K562 (cell line): ENCODE results near the gene EHBP1. TPM values are rescaled to one million over a fixed set of nuclear protein-coding genes. Genes with fewer than 3 reads are reported as not detected.

ENCODE experiments used
- ATAC-seq: fragments of 200-7000 bp; cut with Tn5 transposase; 3 replicates; pipeline ENCODE4 v1.9.1; 2020; ENCODE audit warnings: moderate library complexity
- BruUV-seq: library from RNA; stranded (reverse); fragments of 400-500 nt; replicated peaks from 2 replicates; lab custom pipeline; 2021; lab: Mats Ljungman, UMichigan
- CTCF ChIA-PET: fragments of 300-600 bp; formaldehyde crosslinking; extraction: SDS; loops from one replicate; lab custom pipeline; 2021; ENCODE audit warnings: low intra/inter-chr PET ratio; lab: Yijun Ruan, JAX
- POLR2A ChIA-PET: fragments of 300-600, 350-650 bp; sonication (Branson Sonifier 250); formaldehyde crosslinking; extraction: SDS; loops from one replicate; lab custom pipeline; 2021; ENCODE audit warnings: antibody characterized with exemption, inconsistent platforms; lab: Yijun Ruan, JAX
- DNase-seq, 4 experiments: peaks; one replicate each; pipeline versions ENCODE4 v3.0.0 to v3.0.0-alpha.2; 2011 to 2018; ENCODE audit warnings: low spot score in 3 of 4, mixed read lengths in 3 of 4; ENCODE audit errors: extremely low read depth in 1 of 4
- FAIRE-seq: peaks from 2 replicates; lab custom pipeline; 2011; peaks lifted over from hg19 to GRCh38; lab: Jason Lieb, UNC
- H2AFZ ChIP-seq: 2 replicates; pipeline ENCODE4 v1.6.0; 2011; ENCODE audit warnings: low read depth, low read length, control low read depth, inconsistent platforms
- H3K27ac ChIP-seq: fragments of 200-600 bp; 3 replicates; pipeline ENCODE4 v1.8.0; 2011; ENCODE audit warnings: low read depth, mild to moderate bottlenecking, control low read depth, inconsistent platforms, low read length, moderate library complexity, mixed read lengths; ENCODE audit errors: extremely low read depth
- H3K27me3 ChIP-seq, 2 experiments: fragments of 300-600 bp in 1 of 2; 2 replicates in 1 of 2; 3 replicates in 1 of 2; pipeline versions ENCODE4 v1.6.0 to v1.8.0; 2011; ENCODE audit warnings: inconsistent platforms in 2 of 2, low read length in 2 of 2, mild to moderate bottlenecking in 1 of 2, mixed read lengths in 1 of 2, moderate library complexity in 1 of 2; ENCODE audit not compliant: control insufficient read depth in 2 of 2, insufficient read depth in 2 of 2
- H3K36me3 ChIP-seq: fragments of 300-600 bp; 3 replicates; pipeline ENCODE4 v1.8.0; 2011; ENCODE audit warnings: mild to moderate bottlenecking, low read length, inconsistent platforms; ENCODE audit not compliant: control insufficient read depth, insufficient read depth
- H3K4me1 ChIP-seq, 2 experiments: fragments of 200-600 bp in 1 of 2; replicated peaks in 1 of 2; 2 replicates in 1 of 2; 3 replicates in 1 of 2; pipeline versions ENCODE4 v1.5.1 to v1.8.0; 2011; ENCODE audit warnings: inconsistent platforms in 2 of 2, low read length in 2 of 2, mild to moderate bottlenecking in 1 of 2, mixed read lengths in 1 of 2, moderate library complexity in 1 of 2; ENCODE audit not compliant: control insufficient read depth in 2 of 2, insufficient read depth in 2 of 2
- H3K4me2 ChIP-seq: 2 replicates; pipeline ENCODE4 v1.6.1; 2011; ENCODE audit warnings: low read length, control low read depth, inconsistent platforms, mixed read lengths; ENCODE audit not compliant: insufficient read depth
- H3K4me3 ChIP-seq: fragments of 200-600 bp; sonication (generic), shearing (Covaris generic); 2 replicates; pipeline ENCODE4 v1.5.1; 2016; ENCODE audit warnings: control low read depth, inconsistent platforms
- H3K79me2 ChIP-seq: fragments of 200-600 bp; 3 replicates; pipeline ENCODE4 v1.8.0; 2011; ENCODE audit warnings: low read length, inconsistent platforms; ENCODE audit not compliant: control insufficient read depth, insufficient read depth
- H3K9ac ChIP-seq, 2 experiments: 2 replicates each; pipeline versions ENCODE4 v1.6.0 to v1.6.1; 2011; ENCODE audit warnings: low read depth in 2 of 2, low read length in 2 of 2, control low read depth in 1 of 2, inconsistent platforms in 1 of 2, mild to moderate bottlenecking in 1 of 2, mixed read lengths in 1 of 2; ENCODE audit not compliant: insufficient read depth in 1 of 2
- H3K9me1 ChIP-seq: one replicate; pipeline ENCODE4 v1.6.0; 2011; ENCODE audit warnings: inconsistent platforms, mild to moderate bottlenecking, low read length, moderate library complexity; ENCODE audit not compliant: control insufficient read depth, insufficient read depth
- H3K9me3 ChIP-seq: replicated peaks from 2 replicates; pipeline ENCODE4 v1.5.1; 2011; ENCODE audit warnings: low read depth, low read length, inconsistent platforms; ENCODE audit not compliant: control insufficient read depth, insufficient read depth
- H4K20me1 ChIP-seq: replicated peaks from 2 replicates; pipeline ENCODE4 v1.6.1; 2011; ENCODE audit warnings: low read length, inconsistent platforms, mixed read lengths; ENCODE audit not compliant: control insufficient read depth, insufficient read depth
- ATF7 ChIP-seq: fragments of 450-650 bp; IDR thresholded peaks from 2 replicates; pipeline ENCODE4 v1.7.1; 2014; ENCODE audit warnings: mild to moderate bottlenecking, moderate library complexity
- HMGN3 ChIP-seq: IDR thresholded peaks from 2 replicates; pipeline ENCODE4 v1.6.1; 2011; ENCODE audit warnings: borderline replicate concordance, low read depth, mild to moderate bottlenecking, mixed read lengths, low read length; ENCODE audit not compliant: insufficient read length; ENCODE audit errors: extremely low read depth
- HMGXB4 ChIP-seq: sonication (generic); formaldehyde crosslinking; IDR thresholded peaks from 2 replicates; pipeline ENCODE4 v1.8.1; 2023; ENCODE audit warnings: mild to moderate bottlenecking, missing genetic modification reagents
- MLLT1 ChIP-seq, 2 experiments: fragments of 450-650 bp; IDR thresholded peaks; 2 replicates each; pipeline ENCODE4 v1.6.1; 2016
- POLR2G ChIP-seq: fragments of 200-400 bp; formaldehyde crosslinking; IDR thresholded peaks from 2 replicates; pipeline ENCODE4 v1.6.1; 2017; ENCODE audit warnings: low read depth, mild to moderate bottlenecking, antibody characterized with exemption, low read length, moderate library complexity
- RBM22 ChIP-seq: fragments of 200-400 bp; formaldehyde crosslinking; IDR thresholded peaks from 2 replicates; pipeline ENCODE4 v1.6.1; 2018; ENCODE audit warnings: low read length, low read depth; ENCODE audit not compliant: poor library complexity, severe bottlenecking
- ZBTB33 ChIP-seq: sonication (generic); formaldehyde crosslinking; IDR thresholded peaks from 2 replicates; pipeline ENCODE4 v1.8.1; 2023; ENCODE audit warnings: mild to moderate bottlenecking, missing genetic modification reagents
- ZFP1 ChIP-seq: fragments of 450-650 bp; formaldehyde crosslinking; IDR thresholded peaks from 2 replicates; pipeline ENCODE4 v1.4.0; 2020; ENCODE audit warnings: mild to moderate bottlenecking, mixed read lengths
- WGBS: fragments of 100-300 bp; shearing (Covaris generic); methylation state at CpG from one replicate; pipeline ENCODE4 v1.1.6; 2016; ENCODE audit warnings: low coverage, mixed read lengths; ENCODE audit not compliant: insufficient coverage; ENCODE audit errors: missing lambda C conversion rate; 5-methylcytosine and 5-hydroxymethylcytosine counted together
- in situ Hi-C: fragments of 300-500 bp; cut with MboI; formaldehyde crosslinking; loops from 4 replicates; pipeline ENCODE4 v1.15.0; 2018; ENCODE audit warnings: inconsistent platforms, mixed read lengths
- intact Hi-C: fragments of 100-400 bp; cut with micrococcal nuclease; formaldehyde crosslinking; loops from 2 replicates; pipeline ENCODE4 v1.14.2; 2022
- polyA plus RNA-seq, 8 experiments: library from polyadenylated mRNA; depleted of rRNA in 4 of 8; stranded (reverse) in 5 of 8; unstranded in 3 of 8; fragments of >200 nt; fragmentation: Nextera tagmentation in 2 of 8; fragmentation: Illumina TruSeq in 1 of 8; extraction: Ambion mirVana in 2 of 8; extraction: Trizol in 1 of 8; gene quantifications; 2 replicates each; pipeline versions ENCODE4 v1.2.1 to v1.2.3, GENCODE V29; 2011 to 2014; ENCODE audit warnings: inconsistent platforms in 1 of 8, missing spikeins in 1 of 8
- total RNA-seq, 7 experiments: library from RNA; depleted of rRNA in 6 of 7; stranded (reverse); fragments of >200 nt in 6 of 7; fragmentation: Illumina TruSeq in 2 of 7; extraction: Trizol in 2 of 7; gene quantifications; 2 replicates each; pipeline versions ENCODE4 v1.2.1 to v1.2.3, GENCODE V29; 2011 to 2021; ENCODE audit warnings: low replicate concordance in 1 of 7

Gene EHBP1
- total and polyA plus RNA-seq, 9 of the 15 experiments (the other 6 are each of a cell fraction or from before 2014, with no cell fraction given) = 8.9 to 26.6 (median 19.3) TPM

- H3K36me3 ChIP-seq = peaks cover 10% of the 10 kb centered on the region; the same call in 2 of the 3 replicates
- CTCF ChIA-PET = no interaction called here
- H3K4me2 ChIP-seq = no peak overlapping the region
- peak; percentile 85 for TF ChIP-seq ZBTB33 (CRISPR knock-in tag)
- TF ChIP-seq MLLT1 (IDR thresholded peaks at IDR 0.05) = no peak
- peak; percentile 53; the same call in 1 of the 2 replicates for TF ChIP-seq POLR2G
- TF ChIP-seq RBM22 = peak; percentile 22
- TF ChIP-seq HMGN3 = peak; percentile 31
- TF ChIP-seq ZFP1 (CRISPR knock-in tag) = no peak
- TF ChIP-seq ATF7 = no peak
- TF ChIP-seq HMGXB4 = no peak
- no peaks in the 10 kb centered on the region for H3K27me3 ChIP-seq
- H3K9me1 ChIP-seq = no peaks in the 10 kb centered on the region
- no TSS peak for BruUV-seq
- H3K9me3 ChIP-seq = peaks cover 3% of the 10 kb centered on the region
- intact Hi-C loops (no loop called here), in situ Hi-C loops (no loop called here)
- ATAC-seq (no peak), DNase-seq (no peak), FAIRE-seq (no peak)
- H3K27ac ChIP-seq = no peak overlapping the region
- 98% methylated on average over 49 of the region's 61 CpGs for WGBS
- no peak overlapping the region for H3K4me3 ChIP-seq
- H4K20me1 ChIP-seq = no peaks in the 10 kb centered on the region
- H3K9ac ChIP-seq = no peak overlapping the region
- H3K4me1 ChIP-seq = peaks cover 2 to 39% of the 10 kb centered on the region in 2 experiments; a peak in 4 of 5 replicates
- H2AFZ ChIP-seq = no peak overlapping the region
- POLR2A ChIA-PET = no interaction called here
- H3K79me2 ChIP-seq = peaks cover 12% of the 10 kb centered on the region; the same call in 2 of the 3 replicates
Measured at GRCh38 chr2:63048367-63049171, 343.1 kb downstream of the EHBP1 start.
